A549 treated with GW870086 at 1 μM for 4 hours (cell line): Measurements from ENCODE around the gene SLC7A8. TPM values are rescaled to one million over a fixed set of nuclear protein-coding genes. Genes with fewer than 3 reads are reported as not detected.

ENCODE experiments used
- total RNA-seq: library from RNA; stranded (reverse); fragments of 200-300 nt; extraction: Qiagen RNA extraction; gene quantifications from 5 replicates; pipeline ENCODE4 v1.2.3, GENCODE V29; 2022; ENCODE audit warnings: low read depth

The SLC7A8 gene
- total RNA-seq = 0.82 to 2.4 TPM (median 1.2 TPM) in 5 replicates

DNA sequence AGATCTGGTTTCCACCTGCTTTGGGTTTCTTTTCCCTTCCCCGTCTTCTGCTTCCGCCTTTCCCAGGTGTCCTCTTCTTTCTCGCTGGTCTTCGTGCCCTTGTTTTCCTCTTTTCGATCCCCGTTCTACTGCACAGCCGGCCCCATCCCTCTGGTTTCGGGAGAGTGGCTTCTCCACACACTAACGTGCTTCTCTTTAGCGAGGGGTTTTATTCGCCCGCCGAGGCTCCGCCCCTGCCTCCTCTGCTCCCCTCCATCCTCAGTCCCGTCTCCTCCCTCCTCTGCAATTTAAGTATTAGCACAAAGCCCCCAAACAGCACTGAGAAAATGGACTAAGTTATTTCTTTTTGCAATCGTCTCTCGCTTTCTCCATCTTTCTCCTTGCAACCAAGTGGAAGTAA, at the start of gene SLC7A8:
TSS of gene SLC7A8 (minus strand) at position 182 of the 400 bp plus-strand sequence. CDS start 746 bp downstream, outside the sequence.

DNA sequence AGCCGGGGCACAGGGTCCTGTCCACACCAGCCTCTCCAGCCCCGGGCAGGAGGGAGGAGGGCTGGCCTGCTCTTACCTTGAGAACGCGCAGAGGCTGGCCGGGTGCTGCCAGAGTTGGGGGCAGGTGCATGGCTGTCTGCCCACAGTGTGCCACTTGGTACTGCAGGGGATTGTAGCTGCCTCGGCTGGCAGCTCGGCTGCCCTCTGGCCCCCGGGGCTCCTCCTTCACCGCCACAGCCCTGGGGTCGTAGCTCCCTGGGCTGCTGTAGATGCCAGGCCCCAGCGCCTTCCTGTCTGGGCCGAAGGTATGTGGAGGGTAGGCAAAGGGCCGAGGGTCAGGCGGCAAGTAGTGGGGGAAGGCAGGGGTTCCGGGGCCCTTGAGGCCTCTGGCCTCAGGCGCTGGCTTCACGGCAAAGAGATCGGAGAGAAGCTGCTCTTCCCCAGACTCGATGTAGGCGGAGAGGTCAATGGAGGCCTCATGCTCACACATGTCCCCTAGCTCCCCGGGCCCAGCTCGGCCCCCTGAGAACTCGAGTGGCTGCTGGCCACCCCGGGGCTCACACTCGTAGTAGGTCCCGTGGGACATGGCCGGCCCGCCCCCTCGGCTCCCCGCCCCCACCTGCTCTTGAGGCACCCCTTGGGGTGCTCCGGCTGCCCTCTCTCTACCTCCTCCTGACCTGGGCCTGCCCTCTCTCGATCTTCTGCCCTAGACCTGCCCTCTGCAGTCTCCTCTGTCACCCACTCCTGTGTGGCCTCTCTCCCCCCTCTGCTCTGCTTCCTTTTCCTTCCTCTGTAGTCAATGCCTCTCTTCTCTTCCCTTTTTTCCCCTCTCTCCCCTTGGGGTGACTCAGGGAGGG, 64.7 kb downstream of the SLC7A8 start, which contains the start of gene CEBPE:
TSS of gene CEBPE (minus strand) at position 750 of the 857 bp plus-strand sequence. CDS start at position 586, 164 bp downstream.

DNA sequence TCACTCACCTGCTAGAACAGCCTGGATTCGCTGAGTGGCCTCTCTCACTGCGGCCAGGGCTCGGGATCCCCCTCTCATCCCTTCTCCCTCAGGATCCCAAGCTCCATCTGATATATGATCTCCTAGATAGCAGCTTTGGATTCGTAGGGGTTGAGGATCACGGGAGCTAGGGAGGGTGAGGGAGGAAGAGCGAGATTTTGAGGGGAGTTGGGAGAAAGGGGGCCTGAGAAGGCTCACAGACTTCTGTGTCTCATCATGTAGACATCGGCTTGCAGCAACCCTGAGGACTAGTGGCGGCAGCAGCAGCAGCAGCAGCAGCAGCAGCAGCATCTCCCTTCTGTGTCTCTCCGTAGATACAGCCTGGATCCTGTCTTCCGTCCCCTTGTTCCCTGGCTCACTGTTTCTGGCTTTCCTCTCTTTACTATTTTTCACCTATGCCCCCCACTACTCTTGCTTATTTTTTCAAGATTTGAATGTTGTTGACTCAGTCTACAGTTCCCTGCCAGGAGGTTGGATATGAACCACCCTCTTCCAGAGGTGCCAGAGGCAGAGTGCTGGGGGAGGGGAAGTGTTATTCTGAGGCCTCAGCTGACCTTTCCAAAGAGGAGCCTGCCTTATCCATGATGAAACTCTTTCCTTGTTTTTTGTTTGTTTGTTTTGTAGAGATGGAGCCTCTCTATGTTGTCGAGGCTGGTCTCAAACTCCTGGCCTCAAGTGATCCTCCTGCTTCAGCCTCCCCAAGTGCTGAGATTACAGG, 78.7 kb downstream of the SLC7A8 start, which contains the start of gene CIROP:
TSS of gene CIROP (minus strand) at position 399 of the 757 bp plus-strand sequence. CDS start at position 330, 69 bp downstream.

DNA sequence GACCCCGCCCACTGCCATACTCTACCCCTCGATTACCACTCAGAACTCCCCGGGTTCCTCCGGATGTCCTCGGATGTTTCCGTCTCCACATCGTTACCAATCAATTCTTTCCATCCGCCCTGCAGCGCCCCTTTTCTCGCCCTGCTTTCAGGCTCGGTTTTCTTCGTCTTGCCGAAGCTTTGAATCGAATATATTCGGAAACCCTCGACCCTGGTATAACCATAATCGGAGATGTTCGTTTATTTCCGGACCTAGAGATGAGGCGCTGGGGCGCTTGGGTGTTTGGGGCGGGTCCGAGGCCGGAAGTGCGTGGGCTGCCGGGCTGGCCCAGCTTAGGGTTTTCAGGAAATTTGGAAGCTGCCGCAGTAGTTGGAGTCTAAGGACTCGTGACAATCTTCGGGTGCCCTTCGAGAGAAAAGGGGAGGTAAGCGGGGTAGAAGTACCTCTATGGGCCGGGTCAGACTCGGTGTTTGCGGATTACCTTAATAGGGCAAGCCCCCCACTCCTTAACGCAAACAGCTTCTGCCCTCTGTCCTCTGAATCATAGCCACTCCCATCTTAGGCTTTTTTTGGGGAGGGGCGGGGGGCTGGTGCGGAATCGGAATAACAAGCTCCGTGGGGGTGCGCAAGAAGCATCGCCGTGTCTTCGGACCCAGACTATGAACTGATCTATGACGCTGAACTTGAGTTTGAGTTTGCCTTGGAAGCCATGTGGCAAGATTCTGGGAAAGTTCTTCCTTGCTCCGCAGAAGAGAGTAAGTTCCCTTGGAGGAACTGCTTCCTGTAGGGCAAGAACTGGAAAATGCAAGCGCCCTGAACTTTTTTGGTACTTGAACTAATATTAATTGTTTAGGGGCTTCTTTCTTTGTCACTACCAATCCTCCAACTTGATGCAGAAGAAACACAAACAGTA, 88.0 kb downstream of the SLC7A8 start, which contains the start of gene C14orf119:
TSS of gene C14orf119 (plus strand) at position 310 of the 913 bp plus-strand sequence. CDS start 2,154 bp downstream, outside the sequence.

DNA sequence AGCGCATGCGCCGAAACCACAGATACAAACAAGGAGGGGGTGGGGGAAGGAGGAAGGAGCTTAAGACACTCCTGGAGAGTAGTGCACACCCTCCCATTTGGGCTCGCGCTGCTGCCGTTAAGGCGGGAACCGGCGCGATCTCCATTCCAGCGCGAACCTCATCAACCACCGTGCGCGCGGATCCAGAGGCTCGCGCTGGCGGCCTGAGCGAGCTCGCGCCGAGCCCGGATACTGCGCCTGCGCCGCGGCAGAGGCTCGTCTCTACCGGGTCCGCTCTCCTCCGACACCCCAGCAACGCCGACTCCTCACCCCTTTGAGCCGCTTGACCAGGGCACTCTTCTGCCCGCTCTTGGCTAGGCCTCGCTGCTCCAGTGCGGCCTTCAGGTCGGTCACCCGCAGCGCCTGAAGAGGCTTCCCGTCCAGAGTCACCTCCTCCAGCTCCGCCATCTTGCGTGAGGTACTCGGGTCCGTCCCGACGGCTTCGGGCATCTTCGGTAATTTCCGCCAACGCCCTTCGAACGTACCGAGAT, 88.7 kb downstream of the SLC7A8 start, which contains the start of gene ACIN1:
TSS of gene ACIN1 (minus strand) at position 471 of the 530 bp plus-strand sequence. CDS start at position 447, 24 bp downstream.

Other genes with a start within 250 kb of the SLC7A8 start
- 35.8 to 39.0 TPM (median 37.2 TPM) in 5 replicates for gene HAUS4, start 226.6 kb downstream of the SLC7A8 start, total RNA-seq
- 29.2 to 36.9 TPM (median 32.6 TPM) in 5 replicates for gene AJUBA, start 201.1 kb downstream of the SLC7A8 start, total RNA-seq
- 2.3 to 3.7 TPM (median 3.5 TPM) in 5 replicates for gene C14orf93, start 173.5 kb downstream of the SLC7A8 start, total RNA-seq
- gene PSMB5, start 148.8 kb downstream of the SLC7A8 start, total RNA-seq = 298 to 333 TPM (median 316 TPM) in 5 replicates
- not detected in 5 replicates for gene PSMB11, start 141.4 kb downstream of the SLC7A8 start, total RNA-seq
- 3.0 to 4.5 TPM (median 4.3 TPM) in 5 replicates for gene CDH24, start 126.1 kb downstream of the SLC7A8 start, total RNA-seq
- gene ACIN1, start 88.5 kb downstream of the SLC7A8 start, total RNA-seq = 90.7 to 99.8 TPM (median 94.7 TPM) in 5 replicates
- 82.2 to 117 TPM (median 99.3 TPM) in 5 replicates for gene C14orf119, start 88.2 kb downstream of the SLC7A8 start, total RNA-seq
- gene CIROP, start 78.7 kb downstream of the SLC7A8 start, total RNA-seq = not detected in 5 replicates
- not detected in 5 replicates for gene CEBPE, start 64.4 kb downstream of the SLC7A8 start, total RNA-seq
- not detected in 5 replicates for gene RNF212B, start 54.3 kb upstream of the SLC7A8 start, total RNA-seq
- gene HOMEZ, start 102.5 kb upstream of the SLC7A8 start, total RNA-seq = 5.4 to 9.4 TPM (median 8.3 TPM) in 5 replicates
- 2.9 to 4.4 TPM (median 3.4 TPM) in 5 replicates for gene PPP1R3E, start 119.2 kb upstream of the SLC7A8 start, total RNA-seq
- gene BCL2L2, start 123.2 kb upstream of the SLC7A8 start, total RNA-seq = 14.6 to 20.4 TPM (median 18.5 TPM) in 5 replicates
- 136 to 147 TPM (median 143 TPM) in 5 replicates for gene PABPN1, start 137.8 kb upstream of the SLC7A8 start, total RNA-seq
- 6.3 to 7.7 TPM (median 6.6 TPM) in 5 replicates for gene SLC22A17, start 169.2 kb upstream of the SLC7A8 start, total RNA-seq
- gene EFS, start 181.5 kb upstream of the SLC7A8 start, total RNA-seq = not detected in 5 replicates
- gene IL25, start 189.1 kb upstream of the SLC7A8 start, total RNA-seq = not detected in 5 replicates
- not detected in 5 replicates for gene CMTM5, start 193.4 kb upstream of the SLC7A8 start, total RNA-seq
- 0.02 to 0.03 TPM in 2 of 5 replicates, not detected in the others for gene MYH6, start 224.6 kb upstream of the SLC7A8 start, total RNA-seq